GM10266 (cell line): ENCODE measurements around the gene CREBZF.
"Not testable (repeated sequence)": the region's sequence is repeated elsewhere in the genome, so short reads cannot be mapped to it uniquely, and the experiment has no call there.

Source experiments
- DNase-seq: peaks from one replicate; pipeline ENCODE4 v3.0.0; 2012; ENCODE audit errors: extremely low spot score
- TF ChIP-seq, protein P1 (sequence below): IDR thresholded peaks from 2 replicates; pipeline ENCODE4 v1.5.1; 2012; ENCODE audit warnings: mild to moderate bottlenecking, low read depth; ENCODE audit not compliant: control insufficient read depth, insufficient read depth; ENCODE audit errors: missing control alignments

The CREBZF gene

DNA sequence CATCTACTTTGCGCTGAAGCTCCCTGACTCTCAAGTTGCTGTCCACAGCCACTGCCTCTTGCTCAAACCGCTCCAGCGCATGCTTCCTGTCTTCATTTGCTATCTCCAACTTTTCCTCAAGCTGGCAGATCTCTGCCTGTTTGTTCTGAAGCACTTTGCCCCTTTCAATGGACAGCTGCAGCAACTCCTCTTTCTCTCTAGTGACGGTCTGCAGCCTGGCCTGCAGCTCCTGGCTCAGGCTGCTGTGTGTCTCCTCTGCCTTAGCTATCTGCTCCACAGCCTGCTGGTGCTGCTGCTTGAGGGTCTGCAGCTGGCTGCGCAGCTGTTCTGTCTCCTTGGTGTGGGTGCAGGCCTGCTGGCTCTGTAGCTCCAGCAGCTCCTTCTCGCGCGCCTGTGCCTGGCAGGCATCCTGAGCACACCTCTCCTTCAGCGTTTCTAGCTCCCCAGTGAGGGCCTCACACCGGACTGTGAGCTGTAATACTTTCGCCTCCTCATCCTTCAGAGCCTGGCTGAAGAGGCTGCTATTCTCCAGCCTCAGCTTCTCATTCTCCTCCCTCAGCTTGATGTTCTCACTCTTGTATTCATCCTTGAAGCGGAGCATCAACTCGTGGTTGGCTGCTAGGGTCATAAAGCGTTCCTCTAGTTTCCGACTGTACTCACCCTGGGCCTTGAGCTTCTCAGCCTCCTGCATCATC is 20.3 kb upstream of the CREBZF start:
- no peak for DNase-seq
- TF ChIP-seq, protein P1, sequence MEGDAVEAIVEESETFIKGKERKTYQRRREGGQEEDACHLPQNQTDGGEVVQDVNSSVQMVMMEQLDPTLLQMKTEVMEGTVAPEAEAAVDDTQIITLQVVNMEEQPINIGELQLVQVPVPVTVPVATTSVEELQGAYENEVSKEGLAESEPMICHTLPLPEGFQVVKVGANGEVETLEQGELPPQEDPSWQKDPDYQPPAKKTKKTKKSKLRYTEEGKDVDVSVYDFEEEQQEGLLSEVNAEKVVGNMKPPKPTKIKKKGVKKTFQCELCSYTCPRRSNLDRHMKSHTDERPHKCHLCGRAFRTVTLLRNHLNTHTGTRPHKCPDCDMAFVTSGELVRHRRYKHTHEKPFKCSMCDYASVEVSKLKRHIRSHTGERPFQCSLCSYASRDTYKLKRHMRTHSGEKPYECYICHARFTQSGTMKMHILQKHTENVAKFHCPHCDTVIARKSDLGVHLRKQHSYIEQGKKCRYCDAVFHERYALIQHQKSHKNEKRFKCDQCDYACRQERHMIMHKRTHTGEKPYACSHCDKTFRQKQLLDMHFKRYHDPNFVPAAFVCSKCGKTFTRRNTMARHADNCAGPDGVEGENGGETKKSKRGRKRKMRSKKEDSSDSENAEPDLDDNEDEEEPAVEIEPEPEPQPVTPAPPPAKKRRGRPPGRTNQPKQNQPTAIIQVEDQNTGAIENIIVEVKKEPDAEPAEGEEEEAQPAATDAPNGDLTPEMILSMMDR = no peak

- peak; percentile 80 for DNase-seq
- TF ChIP-seq, protein P1 = no peak
Observed at GRCh38 chr11:85682330-85683305, 17.7 kb upstream of the CREBZF start.

DNA sequence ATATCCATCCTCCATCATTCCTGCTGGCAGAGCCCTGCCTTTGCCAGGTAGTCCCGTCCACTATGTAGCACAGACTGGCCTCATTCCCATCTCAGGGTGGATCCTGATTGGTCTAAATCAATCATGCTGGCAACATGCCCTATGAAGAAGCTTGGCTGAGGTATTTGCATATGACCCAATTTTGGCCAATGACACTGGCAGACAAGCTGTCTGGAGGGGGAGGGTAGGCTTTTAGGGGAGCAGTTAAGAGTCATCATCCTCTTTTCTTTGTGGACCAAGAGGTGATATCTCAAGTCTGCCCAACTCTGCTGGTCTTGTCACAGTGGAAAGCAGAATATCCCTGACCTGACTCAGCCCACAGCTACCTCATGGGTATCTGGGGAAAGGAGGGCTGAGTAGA is 16.0 kb upstream of the CREBZF start:
- TF ChIP-seq, protein P1 = no peak
- DNase-seq = no peak

DNA sequence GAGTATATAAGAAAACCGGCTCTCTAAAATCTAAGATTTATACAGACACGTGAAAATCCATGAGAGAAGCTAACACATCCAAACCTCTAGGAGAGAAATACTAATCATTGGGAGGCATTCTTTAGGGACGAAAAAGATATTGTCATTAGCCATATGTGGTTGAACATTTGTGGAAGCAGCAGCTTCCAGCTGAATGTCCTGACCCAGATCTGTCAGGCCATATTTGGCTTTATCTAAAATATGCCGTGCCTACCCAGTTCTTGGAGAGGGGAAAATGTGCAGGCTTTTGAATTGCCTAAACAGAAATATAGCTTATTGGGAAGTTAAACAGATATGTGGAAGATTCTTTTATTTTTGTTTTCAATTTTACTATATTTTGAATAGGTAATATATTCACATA is 14.6 kb upstream of the CREBZF start:
- TF ChIP-seq, protein P1 = no peak

DNA sequence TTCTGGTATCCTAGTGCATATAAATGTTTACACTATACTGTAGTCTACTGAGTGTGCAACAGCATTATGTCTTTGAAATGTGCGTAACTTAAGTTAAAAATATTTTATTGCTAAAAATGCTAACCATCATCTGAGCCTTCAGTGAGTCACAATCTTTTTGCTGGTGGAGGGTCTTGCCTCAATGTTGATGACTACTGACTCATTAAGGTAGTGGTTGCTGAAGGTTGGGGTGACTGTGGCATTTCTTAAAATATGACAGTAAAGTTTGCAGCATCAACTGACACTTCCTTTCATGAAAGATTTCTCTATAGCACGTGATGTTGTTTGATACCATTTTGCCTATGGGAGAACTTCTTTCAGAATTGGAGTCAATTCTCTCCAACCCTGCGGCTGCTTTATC is 8.5 kb upstream of the CREBZF start:
- TF ChIP-seq, protein P1 = no peak

More for the DNA sequence above, 14.6 kb upstream of the CREBZF start:
- DNase-seq = no peak

GRCh38 chr11:85672105-85672902 is 7.4 kb upstream of the CREBZF start:
- TF ChIP-seq, protein P1 = no peak
- DNase-seq = no peak

More for the DNA sequence above, 8.5 kb upstream of the CREBZF start:
- no peak for DNase-seq

DNA sequence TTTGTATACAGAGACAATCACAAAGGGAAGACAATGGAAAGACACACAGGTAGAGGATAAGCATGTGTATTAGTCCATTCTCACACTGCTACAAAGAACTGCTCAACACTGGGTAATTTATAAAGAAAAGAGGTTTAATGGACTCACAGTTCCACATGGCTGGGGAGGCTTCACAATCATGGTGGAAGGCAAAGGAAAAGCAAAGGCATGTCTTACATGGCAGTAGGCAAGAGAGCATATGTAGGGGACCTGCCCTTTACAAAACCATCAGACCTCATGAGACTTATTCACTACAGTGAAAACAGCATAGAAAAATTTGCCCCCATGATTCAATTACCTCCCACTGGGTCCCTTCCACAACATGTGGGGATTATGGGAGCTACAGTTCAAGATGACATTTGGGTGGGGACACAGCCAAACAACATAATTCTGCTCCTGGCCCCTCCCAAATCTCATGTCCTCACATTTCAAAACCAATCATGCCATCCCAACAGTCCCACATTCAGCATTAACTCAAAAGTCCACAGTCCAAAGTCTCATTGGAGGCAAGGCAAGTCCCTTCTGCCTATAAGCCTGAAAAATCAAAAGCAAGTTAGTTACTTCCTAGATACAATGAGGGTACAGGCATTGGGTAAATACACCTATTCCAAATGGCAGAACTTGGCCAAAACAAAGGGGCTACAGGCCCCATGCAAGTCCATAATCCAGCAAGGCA is 6.2 kb upstream of the CREBZF start:
- not testable (repeated sequence) for DNase-seq
